ENCODE measurements around the gene KANSL1.
"Not testable (repeated sequence)": the region's sequence is repeated elsewhere in the genome, so short reads cannot be mapped to it uniquely, and the experiment has no call there.

The KANSL1 gene

GRCh38 chr17:46106966-46107644 is 86.1 kb downstream of the KANSL1 start:
- DNase-seq, result no peak

GRCh38 chr17:46102806-46103205 is 90.4 kb downstream of the KANSL1 start:
- not testable (repeated sequence) for DNase-seq

- not testable (repeated sequence) for DNase-seq
These were observed 91.2 kb downstream of the KANSL1 start for GRCh38 chr17:46101785-46102617.

GRCh38 chr17:46100590-46100989 is 92.6 kb downstream of the KANSL1 start:
- DNase-seq, result no peak

- no peak for DNase-seq
These were observed 93.4 kb downstream of the KANSL1 start for GRCh38 chr17:46099865-46100264.

GRCh38 chr17:46097497-46097896 is 95.7 kb downstream of the KANSL1 start:
- no peak for DNase-seq

GRCh38 chr17:46092991-46093390 is 100.2 kb downstream of the KANSL1 start:
- no peak for DNase-seq

- DNase-seq, result no peak
These were observed 102.4 kb downstream of the KANSL1 start for GRCh38 chr17:46090871-46091270.

GRCh38 chr17:46089389-46089965 is 103.8 kb downstream of the KANSL1 start:
- no peak for DNase-seq

- DNase-seq, result no peak
These were observed 104.6 kb downstream of the KANSL1 start for GRCh38 chr17:46088595-46088994.

GRCh38 chr17:46087871-46088270 is 105.4 kb downstream of the KANSL1 start:
- DNase-seq, result not testable (repeated sequence)

- no peak for DNase-seq
These were observed 106.4 kb downstream of the KANSL1 start for GRCh38 chr17:46086821-46087220.

- no peak for DNase-seq
These were observed 107.7 kb downstream of the KANSL1 start for GRCh38 chr17:46085522-46085921.

GRCh38 chr17:46082257-46082656 is 111.0 kb downstream of the KANSL1 start:
- DNase-seq, result no peak

GRCh38 chr17:46081018-46081320 is 112.3 kb downstream of the KANSL1 start:
- no peak for DNase-seq

GRCh38 chr17:46080118-46081017 is 112.9 kb downstream of the KANSL1 start:
- DNase-seq, result no peak

GRCh38 chr17:46078675-46079074 is 114.6 kb downstream of the KANSL1 start:
- no peak for DNase-seq

- no peak for DNase-seq
These were observed 118.7 kb downstream of the KANSL1 start for GRCh38 chr17:46074540-46074939.

- no peak for DNase-seq
These were observed 120.2 kb downstream of the KANSL1 start for GRCh38 chr17:46072998-46073397.

- DNase-seq, result no peak
These were observed 121.4 kb downstream of the KANSL1 start for GRCh38 chr17:46071796-46072195.

GRCh38 chr17:46064460-46064859 is 128.8 kb downstream of the KANSL1 start:
- no peak for DNase-seq

GRCh38 chr17:46063241-46063640 is 130.0 kb downstream of the KANSL1 start:
- DNase-seq, result no peak

GRCh38 chr17:46061435-46061834 is 131.8 kb downstream of the KANSL1 start:
- peak in 1 of 2 donors; percentile 17 for DNase-seq

Measured in CD4-positive, alpha-beta T cell treated with Interleukin-4 for 1 hour (primary cell).